GM21619 (cell line): Measurements from ENCODE around the gene IDH3G.

Experiments used
- ATAC-seq: cut with Tn5 transposase; IDR thresholded peaks from one replicate; pipeline ENCODE4 v1.9.1; 2021; ENCODE audit not compliant: unreplicated experiment

IDH3G gene

DNA sequence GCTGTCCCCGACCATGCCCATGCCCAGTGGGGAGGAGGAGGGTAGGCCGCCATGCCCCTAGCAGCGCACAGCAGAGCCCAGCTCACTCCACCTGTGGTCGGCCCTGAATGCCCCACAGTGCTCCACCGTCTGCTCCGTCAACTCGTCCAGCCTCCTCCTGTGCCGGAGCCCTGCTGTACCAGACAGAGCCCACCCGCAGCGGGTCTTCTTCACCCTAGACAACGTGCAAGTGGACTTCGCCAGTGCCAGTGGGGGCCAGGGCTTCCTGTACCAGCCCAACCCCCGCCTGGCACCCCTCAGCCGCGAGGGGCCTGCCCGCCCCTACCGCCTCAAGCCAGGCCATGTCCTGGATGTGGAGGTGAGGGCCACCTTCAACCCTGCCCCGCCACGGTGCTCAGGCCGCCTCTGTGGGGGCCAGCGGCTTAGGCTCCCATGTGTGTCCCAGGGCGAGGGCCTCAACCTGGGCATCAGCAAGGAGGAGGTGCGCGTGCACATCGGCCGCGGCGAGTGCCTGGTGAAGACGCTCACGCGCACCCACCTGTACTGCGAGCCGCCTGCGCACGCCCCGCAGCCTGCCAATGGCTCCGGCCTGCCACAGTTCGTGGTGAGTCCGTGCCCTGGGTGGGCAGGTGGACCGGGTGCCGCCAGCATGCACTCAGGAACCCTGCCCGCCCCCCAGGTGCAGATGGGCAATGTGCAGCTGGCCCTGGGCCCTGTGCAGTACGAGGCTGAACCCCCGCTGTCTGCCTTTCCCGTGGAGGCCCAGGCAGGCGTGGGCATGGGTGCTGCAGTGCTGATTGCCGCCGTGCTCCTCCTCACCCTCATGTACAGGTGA lies 20.2 kb downstream of the IDH3G start:
- no peak for ATAC-seq

DNA sequence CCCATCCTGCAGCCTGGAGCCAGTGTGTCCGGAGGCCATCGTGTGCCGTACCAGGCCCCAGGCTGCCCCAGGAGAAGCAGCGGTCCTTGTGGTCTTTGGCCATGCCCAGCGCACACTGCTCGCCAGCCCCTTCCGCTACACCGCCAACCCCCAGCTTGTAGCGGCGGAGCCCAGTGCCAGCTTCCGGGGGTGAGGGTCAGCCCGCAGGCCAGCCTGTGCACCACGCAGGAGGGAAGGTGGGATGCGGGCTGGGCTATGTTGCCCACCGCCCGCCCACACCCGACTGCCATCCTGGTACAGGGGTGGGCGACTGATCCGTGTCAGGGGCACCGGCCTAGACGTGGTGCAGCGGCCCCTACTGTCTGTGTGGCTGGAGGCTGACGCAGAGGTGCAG lies 21.0 kb downstream of the IDH3G start:
- ATAC-seq, result no peak

DNA sequence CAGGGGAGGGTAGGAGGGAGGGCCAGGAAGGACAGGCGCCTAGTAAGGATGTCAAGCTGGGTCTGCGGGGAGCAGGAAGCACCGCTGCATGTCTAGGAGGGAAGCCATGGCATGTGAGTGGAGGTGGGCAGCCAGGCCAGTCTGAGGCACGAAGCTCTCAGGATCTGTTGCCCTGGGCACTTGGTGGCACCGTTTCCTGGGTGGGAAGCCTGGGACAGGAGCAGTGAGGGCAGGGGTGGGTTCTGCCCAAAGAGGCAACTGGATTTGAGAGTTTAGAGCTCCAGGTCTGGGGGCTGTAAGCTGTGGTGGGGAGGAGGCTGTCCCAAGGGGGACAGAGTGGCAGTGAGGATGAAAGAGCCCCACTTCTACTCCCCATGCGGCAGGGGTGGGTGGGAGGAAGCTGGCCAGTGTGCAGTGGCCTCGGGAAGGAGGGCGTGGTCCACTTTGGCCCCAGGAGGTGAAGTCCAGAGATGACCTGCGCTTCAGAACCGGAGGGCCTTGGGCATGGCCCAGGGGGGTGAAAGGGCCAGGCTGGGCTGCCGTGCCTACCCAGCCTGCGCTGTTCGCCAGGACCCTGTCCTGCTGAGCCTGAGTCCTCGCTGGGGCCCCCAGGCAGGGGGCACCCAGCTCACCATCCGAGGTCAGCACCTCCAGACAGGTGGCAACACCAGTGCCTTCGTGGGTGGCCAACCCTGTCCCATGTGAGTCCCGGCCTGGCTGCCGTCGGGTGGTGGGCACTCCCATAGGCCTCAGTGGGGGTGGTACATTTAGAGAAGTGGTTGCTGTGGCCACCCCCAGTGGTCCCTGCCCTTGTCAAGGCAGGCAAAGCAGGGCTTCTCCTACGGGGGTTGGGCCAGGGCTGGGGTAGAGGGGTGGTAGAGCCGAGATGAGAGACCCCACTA lies 21.6 kb downstream of the IDH3G start:
- no peak for ATAC-seq

DNA sequence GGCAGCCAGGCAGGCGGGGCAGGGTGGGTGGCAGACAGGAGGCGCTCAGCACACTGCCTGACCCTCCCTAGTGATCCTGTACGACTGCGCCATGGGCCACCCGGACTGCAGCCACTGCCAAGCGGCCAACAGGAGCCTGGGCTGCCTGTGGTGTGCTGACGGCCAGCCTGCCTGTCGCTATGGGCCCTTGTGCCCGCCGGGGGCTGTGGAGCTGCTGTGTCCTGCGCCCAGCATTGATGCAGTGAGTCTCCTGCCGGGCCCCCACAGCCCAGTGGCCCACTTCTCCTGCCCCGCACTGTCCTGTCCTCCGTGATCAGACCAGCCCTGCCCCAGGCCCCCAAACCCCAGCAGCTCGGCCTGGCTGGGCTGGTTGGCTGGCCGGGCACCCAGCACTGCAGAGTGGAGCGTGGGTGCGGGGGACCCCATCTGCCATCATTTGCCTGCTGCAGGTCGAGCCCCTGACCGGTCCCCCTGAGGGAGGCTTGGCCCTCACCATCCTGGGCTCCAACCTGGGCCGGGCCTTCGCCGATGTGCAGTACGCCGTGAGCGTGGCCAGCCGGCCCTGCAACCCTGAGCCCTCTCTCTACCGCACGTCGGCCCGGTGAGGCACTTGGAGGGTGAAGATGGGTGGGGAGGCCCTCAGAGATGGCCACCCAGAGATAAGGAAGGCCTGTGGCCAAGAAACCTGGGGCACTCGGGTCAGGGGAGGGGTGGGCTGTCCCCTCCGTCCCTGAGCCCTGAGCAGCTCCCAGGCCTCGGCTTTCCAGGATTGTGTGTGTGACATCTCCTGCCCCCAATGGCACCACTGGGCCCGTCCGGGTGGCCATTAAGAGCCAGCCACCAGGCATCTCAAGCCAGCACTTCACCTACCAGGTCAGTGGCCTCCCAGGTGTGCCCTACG lies 22.5 kb downstream of the IDH3G start:
- no peak for ATAC-seq

DNA sequence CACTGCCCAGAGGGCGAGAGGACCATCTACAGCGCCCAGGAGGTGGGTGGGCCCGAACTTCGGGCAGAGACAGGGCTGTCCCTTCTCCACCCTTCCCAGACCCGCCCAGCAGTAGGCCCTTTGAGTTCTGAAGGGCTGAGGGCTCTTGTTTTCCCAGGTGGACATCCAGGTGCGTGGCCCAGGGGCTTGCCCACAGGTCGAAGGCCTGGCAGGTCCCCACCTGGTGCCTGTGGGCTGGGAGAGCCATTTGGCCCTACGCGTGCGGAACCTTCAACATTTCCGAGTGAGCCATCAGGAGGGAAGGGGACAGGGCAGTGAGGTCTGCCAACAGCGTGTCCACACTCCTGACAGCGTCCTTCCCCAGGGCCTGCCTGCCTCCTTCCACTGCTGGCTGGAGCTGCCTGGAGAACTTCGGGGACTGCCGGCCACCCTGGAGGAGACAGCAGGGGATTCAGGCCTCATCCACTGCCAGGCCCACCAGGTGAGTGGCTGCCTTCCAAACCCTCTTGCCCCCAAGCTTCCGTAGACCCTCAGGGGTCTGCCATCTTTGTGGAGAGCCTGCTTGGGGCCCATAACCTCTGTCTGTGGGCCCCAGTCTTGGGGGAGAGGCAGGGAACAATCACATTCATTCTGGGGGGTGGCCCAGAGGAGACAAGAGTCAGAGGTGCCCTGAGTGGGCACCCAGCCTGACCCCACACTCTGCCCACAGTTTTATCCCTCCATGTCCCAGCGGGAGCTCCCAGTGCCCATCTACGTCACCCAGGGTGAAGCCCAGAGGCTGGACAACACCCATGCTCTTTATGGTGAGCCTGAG lies 23.4 kb downstream of the IDH3G start:
- no peak for ATAC-seq

DNA sequence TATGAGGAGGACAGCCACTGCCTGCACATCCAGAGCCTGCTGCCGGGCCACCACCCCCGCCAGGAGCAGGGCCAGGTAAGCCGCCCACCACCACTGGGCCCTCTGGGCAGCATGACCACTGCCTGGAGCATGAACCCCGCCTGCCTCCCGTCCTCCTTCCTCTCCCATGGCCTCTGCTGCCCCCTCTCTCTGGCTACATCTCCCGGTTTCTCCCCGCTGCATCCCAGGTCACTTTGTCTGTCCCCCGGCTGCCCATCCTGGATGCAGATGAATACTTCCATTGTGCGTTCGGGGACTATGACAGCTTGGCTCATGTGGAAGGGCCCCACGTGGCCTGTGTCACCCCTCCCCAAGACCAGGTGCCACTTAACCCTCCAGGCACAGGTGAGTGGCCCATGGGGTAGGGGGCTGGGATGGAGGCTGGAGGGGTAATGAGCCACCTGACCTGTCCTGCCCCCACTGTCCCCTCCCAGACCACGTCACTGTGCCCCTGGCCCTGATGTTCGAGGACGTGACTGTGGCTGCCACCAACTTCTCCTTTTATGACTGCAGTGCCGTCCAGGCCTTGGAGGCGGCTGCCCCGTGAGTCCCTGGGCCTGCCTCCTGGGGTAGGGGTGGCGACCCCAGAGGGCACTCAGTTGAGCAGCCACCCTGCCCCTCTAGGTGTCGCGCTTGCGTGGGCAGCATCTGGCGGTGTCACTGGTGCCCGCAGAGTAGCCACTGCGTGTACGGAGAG lies 24.1 kb downstream of the IDH3G start:
- ATAC-seq, result no peak

DNA sequence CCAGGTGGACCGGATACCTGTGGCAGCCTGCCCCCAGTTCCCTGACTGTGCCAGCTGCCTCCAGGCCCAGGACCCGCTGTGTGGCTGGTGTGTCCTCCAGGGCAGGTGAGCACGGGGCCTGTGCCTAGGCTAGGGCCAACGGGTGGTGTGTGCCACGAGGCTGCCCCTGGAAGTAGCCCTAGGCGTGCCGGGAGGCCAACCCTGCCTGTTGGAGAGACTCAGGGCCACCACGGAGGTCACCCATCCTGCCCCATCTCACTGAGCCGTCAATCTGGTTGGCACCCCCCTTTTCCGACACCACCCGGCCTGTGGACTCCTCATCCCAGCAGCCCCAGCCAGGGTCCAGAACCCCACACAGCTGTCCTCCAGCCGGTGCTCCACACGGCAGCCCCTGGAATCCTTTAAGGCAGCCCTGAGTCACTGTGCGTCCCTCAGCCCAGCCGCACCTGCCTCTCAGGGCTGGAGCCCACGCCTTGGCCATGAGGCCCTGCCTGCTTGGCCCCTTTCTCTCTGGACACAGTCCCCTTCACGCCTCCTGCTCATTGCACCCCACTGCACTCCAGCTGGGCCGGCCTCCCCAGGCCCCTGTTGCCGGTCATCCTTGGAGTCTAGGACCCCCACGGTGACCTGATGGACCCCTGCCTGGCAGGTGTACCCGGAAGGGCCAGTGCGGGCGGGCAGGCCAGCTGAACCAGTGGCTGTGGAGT lies 24.9 kb downstream of the IDH3G start:
- ATAC-seq, result no peak

DNA sequence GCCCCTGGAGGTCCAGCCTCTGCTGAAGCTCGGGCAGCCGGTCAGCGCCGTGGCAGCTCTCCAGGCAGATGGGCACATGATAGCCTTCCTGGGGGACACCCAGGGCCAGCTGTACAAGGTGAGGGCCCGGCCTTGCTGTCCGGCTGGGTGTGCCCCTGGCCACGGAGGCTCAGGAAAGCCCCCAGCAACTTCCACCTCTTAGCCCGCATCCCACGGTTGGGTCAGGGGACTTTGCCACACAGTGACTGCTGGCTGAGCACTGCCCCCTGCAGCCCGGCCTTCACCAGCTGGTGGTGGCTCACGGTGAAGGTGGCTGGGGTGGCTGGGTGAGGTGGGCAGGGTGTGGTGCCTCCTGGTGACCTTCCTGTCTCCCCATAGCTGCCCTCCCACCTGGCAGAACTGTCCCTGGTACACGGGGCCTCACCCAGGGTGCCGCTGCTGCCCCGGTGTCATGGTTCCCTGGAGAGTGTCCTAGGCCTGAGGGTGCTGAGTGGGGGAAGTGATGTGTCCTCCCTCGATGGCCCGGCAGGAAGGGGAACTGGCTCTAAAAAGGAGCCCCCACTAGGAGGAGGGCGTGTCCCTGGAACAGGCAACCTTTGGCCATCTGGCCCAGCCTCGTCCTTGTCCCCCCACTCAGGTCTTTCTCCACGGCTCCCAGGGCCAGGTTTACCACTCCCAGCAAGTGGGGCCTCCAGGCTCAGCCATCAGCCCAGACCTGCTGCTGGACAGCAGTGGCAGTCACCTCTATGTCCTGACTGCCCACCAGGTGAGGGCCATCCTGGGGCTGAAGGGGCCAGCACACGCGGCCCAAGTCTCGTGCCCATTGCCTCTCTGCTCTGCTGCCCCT lies 25.6 kb downstream of the IDH3G start:
- no peak for ATAC-seq

DNA sequence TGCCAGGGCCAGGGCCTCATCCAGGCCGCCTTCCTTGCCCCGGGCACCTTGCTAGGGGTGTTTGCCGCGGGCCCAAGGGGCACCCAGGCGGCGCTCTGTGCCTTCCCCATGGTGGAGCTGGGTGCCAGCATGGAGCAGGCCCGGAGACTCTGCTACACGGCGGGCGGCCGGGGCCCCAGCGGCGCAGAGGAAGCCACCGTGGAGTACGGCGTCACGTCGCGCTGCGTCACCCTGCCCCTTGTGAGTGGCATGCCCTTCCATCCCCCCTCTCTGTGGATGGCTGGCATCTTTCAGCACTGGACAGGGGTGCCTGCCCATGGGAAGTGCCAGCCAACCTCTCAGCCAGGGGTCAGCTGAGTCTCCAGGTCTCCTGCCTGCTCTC lies 26.5 kb downstream of the IDH3G start:
- ATAC-seq, result no peak

DNA sequence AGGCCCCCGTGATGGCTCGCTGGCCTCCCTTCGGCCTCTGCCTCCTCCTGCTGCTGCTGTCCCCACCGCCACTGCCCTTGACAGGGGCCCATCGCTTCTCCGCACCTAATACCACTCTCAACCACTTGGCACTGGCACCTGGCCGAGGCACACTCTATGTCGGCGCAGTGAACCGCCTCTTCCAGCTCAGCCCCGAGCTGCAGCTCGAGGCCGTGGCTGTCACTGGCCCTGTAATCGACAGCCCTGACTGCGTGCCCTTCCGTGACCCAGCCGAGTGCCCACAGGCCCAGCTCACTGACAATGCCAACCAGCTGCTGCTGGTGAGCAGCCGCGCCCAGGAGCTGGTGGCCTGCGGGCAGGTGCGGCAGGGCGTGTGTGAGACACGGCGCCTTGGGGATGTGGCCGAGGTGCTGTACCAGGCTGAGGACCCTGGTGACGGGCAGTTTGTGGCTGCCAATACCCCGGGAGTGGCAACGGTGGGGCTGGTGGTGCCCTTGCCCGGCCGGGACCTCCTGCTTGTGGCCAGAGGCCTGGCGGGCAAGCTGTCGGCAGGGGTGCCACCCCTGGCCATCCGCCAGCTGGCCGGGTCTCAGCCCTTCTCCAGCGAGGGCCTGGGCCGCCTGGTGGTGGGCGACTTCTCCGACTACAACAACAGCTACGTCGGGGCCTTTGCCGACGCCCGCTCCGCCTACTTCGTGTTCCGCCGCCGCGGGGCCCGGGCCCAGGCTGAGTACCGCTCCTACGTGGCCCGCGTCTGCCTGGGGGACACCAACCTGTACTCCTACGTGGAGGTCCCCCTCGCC lies 27.1 kb downstream of the IDH3G start:
- no peak for ATAC-seq

DNA sequence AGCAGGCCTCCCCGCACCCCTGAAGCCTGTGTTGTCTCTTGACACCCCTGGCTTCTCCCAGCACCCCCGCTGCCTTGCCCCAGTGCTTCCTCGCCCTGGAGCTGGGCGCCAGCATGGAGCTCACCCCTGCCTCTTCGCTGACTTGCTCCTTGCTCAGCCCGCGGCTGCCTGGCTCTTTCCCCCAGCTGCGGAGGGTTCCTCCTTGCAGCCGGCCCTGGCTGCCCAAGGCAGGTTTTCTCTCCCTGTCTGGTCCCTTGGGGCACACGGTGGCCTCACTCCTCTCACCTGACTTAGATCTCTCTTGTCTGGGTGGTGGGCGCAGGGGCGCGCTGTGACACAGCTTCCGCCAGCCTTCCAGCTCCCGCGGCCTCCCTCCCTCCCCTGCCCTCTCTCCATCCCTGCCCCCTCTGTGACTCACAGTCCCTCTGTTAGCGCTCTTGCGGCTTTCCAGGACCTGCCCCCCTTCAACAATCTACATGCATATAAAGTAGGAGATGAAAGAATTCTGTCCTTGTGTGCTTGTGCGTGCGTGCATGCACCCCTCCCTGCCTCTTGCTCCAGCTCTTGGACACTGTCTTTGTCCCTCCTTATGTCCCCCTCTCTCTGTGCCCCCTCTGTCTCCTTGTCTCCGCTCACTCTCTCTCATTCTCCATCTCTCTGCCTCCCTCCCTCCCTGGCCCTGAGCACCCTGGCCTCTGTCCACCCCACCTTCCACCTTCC lies 27.9 kb downstream of the IDH3G start:
- ATAC-seq, result no peak

DNA sequence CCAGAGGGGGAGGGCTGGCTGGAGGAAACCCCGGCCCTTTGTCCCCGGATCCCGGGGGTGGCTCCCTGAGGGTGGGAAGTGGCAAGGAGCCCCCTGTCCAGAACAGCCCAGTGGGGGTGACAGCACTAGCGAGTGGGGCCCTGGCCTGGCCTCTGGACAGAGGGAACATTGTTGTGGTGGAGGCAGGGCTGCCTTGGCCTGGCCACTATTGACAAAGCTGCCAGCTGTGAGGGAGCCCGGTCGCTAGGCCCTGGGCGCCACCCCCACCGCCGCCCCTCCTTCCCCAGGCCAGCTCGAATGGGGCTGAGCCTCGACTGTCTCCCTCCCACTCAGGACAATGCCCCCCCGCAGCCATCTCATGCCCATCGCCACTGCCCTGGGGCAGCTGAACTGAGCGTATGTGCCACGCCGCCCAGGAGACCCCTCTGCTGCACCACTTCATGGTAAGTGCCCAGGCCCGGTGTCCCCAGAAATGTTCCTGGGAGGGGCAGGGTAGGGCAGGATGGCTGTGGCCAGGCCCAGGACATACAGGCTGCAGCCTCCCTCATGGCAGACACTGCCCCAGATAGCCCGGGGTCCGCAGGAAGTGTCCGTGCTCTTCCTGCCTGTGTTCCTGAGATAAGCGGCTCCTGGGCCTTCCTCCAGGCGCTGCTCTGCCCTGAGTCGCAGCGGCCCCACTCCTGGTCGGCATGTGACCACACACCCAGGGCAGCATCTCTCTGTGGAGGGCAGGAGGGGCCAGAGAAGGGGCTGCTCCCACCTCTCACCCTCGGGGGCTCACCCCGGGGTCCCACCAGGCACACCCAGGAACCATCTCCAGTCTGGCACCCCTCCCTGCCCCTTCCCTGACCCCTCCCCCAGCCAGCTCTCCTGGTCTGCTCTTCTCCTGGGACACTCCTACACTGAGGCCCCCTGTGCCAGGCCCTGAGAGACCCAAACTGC lies 28.8 kb downstream of the IDH3G start:
- no peak for ATAC-seq

DNA sequence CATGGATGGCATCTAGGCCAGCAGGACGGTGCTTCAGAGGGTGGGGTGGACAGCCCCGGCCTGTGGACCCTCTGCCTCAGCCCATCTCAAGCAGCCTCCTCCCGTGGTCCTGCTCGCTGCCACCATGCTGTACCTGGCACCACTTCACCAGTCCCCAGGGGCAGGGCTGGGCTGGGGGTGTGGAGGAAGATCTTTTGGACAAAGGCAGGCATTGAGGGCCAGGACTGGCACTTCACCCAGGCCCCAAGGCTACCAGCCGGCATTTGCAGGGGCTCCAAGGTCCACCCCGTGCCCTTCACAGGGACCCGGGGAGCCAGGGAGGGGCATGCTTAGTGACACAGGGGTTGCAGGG lies 29.4 kb downstream of the IDH3G start:
- ATAC-seq, result no peak

DNA sequence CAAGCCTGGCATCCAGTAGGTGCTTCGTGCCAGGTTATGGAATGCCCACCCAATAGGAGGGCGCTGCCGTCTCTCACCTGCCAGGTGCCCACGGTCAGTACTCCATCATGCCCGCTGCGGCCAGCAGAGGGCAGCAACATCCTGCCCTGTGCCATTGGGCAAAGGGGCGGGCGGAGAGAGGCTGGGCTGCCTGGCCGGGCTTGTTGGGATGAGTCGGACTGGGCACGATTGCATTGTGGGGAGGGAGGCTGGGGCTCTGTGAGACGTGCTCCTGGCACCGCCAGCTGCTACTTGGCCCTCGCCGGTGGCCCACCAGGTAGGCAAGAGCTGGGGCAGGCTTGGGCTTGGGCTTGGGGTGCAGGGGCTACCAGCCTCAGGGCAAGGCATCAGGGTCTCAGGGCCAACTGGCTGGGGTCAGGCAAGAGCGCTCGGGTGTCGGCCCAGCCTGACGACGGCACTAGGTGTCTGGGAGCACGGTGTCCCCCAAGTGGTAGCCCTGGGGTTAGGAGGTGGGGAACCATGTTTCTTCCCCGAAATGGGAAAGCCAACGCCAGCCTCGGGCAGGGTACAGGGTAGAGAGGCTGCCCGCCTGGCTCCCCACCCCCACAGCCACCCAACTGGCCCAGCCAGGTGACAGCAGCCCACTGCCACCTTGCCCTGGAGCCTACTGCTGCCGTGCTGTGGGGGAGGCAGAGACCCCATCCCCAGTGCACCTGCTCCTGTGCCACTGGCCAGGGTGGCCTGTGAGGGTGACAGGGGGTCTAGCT lies 30.0 kb downstream of the IDH3G start, which contains the start of gene PLXNB3:
Gene PLXNB3 (plus strand): TSS at position 261 of the 767 bp plus-strand sequence. CDS start 1,287 bp downstream, outside the sequence.
- ATAC-seq, result no peak
